Activated CD4-positive, alpha-beta T cell treated with anti-CD3 and anti-CD28 coated beads, Interleukin-2, amount 10 ng/mL, durations not matched to agents 7 days and 5 days (primary cell): ENCODE measurements around the gene EPHA10. TPM values are rescaled to one million over a fixed set of nuclear protein-coding genes. Genes with fewer than 3 reads are reported as not detected.
"Not testable (repeated sequence)": the region's sequence is repeated elsewhere in the genome, so short reads cannot be mapped to it uniquely, and the experiment has no call there.

ENCODE experiments used
- CTCF ChIA-PET: fragments of 350-600 bp; sonication (Branson Sonifier 250); formaldehyde crosslinking; loops from one replicate; lab custom pipeline; 2021; ENCODE audit warnings: antibody characterized with exemption; lab: Charles Lee
- POLR2A ChIA-PET: fragments of 350-600 bp; sonication (Branson Sonifier 250); formaldehyde crosslinking; loops from one replicate; lab custom pipeline; 2021; ENCODE audit warnings: antibody characterized with exemption; lab: Charles Lee
- DNase-seq: peaks from one replicate; pipeline ENCODE4 v3.0.0-alpha.2; 2020
- H3K27ac Mint-ChIP-seq: one replicate; pipeline ENCODE4 v1.8.0; 2021; ENCODE audit warnings: mild to moderate bottlenecking, moderate library complexity, mixed read lengths
- H3K27me3 Mint-ChIP-seq: one replicate; pipeline ENCODE4 v1.8.0; 2021; ENCODE audit warnings: mixed read lengths
- H3K36me3 Mint-ChIP-seq: one replicate; pipeline ENCODE4 v1.8.0; 2021; ENCODE audit warnings: low read depth, mixed read lengths
- H3K4me1 Mint-ChIP-seq: one replicate; pipeline ENCODE4 v1.8.0; 2021; ENCODE audit warnings: mixed read lengths
- H3K4me3 Mint-ChIP-seq: one replicate; pipeline ENCODE4 v1.8.0; 2021; ENCODE audit warnings: mild to moderate bottlenecking, moderate library complexity, mixed read lengths
- H3K9me3 Mint-ChIP-seq: one replicate; pipeline ENCODE4 v1.8.0; 2021; ENCODE audit warnings: mixed read lengths
- total RNA-seq, 2 experiments: library from RNA; stranded (reverse); gene quantifications; one replicate each; pipeline ENCODE4 v1.2.3, GENCODE V29; 2021

EPHA10 gene
- total RNA-seq, 2 experiments from 2014 or later, result not detected

- H3K27ac Mint-ChIP-seq, result no peak overlapping the region
- H3K36me3 Mint-ChIP-seq, result no peaks in the 10 kb centered on the region
- no peak overlapping the region for H3K4me3 Mint-ChIP-seq
- ChIA-PET CTCF (interaction anchor here (1.1 kb wide), 1 partner anchor 14 kb away, joined by 4 read pairs; no protein-coding TSS in a partner anchor), POLR2A (no interaction called here)
- H3K4me1 Mint-ChIP-seq, result no peaks in the 10 kb centered on the region
- no peak for DNase-seq
- H3K27me3 Mint-ChIP-seq, result peaks cover 30% of the 10 kb centered on the region
- peaks cover 6% of the 10 kb centered on the region for H3K9me3 Mint-ChIP-seq
Observed at GRCh38 chr1:37741130-37741529, 23.8 kb downstream of the EPHA10 start.

- DNase-seq, result no peak
- POLR2A ChIA-PET, result no interaction called here
- no peaks in the 10 kb centered on the region for H3K4me1 Mint-ChIP-seq
- H3K36me3 Mint-ChIP-seq, result no peaks in the 10 kb centered on the region
- H3K27ac Mint-ChIP-seq, result no peak overlapping the region
- no peak overlapping the region for H3K4me3 Mint-ChIP-seq
- H3K27me3 Mint-ChIP-seq, result peaks cover 41% of the 10 kb centered on the region
- peaks cover 6% of the 10 kb centered on the region for H3K9me3 Mint-ChIP-seq
- CTCF ChIA-PET, result no interaction called here
Observed at GRCh38 chr1:37739222-37739621, 25.7 kb downstream of the EPHA10 start.

- H3K9me3 Mint-ChIP-seq, DNase-seq, H3K27ac Mint-ChIP-seq, POLR2A ChIA-PET, H3K36me3 Mint-ChIP-seq, H3K4me1 Mint-ChIP-seq, CTCF ChIA-PET, H3K4me3 Mint-ChIP-seq: not testable (repeated sequence)
- peaks cover 43% of the 10 kb centered on the region for H3K27me3 Mint-ChIP-seq
Observed at GRCh38 chr1:37738619-37739018, 26.3 kb downstream of the EPHA10 start.

GRCh38 chr1:37737975-37738374 lies 26.9 kb downstream of the EPHA10 start:
- H3K9me3 Mint-ChIP-seq, DNase-seq, H3K27ac Mint-ChIP-seq, H3K4me1 Mint-ChIP-seq, POLR2A ChIA-PET, H3K36me3 Mint-ChIP-seq, H3K4me3 Mint-ChIP-seq: not testable (repeated sequence)
- CTCF ChIA-PET, result interaction anchor here (0.6 kb wide), 1 partner anchor 8 kb away, joined by 3 read pairs; no protein-coding TSS in a partner anchor
- peaks cover 44% of the 10 kb centered on the region for H3K27me3 Mint-ChIP-seq

DNA sequence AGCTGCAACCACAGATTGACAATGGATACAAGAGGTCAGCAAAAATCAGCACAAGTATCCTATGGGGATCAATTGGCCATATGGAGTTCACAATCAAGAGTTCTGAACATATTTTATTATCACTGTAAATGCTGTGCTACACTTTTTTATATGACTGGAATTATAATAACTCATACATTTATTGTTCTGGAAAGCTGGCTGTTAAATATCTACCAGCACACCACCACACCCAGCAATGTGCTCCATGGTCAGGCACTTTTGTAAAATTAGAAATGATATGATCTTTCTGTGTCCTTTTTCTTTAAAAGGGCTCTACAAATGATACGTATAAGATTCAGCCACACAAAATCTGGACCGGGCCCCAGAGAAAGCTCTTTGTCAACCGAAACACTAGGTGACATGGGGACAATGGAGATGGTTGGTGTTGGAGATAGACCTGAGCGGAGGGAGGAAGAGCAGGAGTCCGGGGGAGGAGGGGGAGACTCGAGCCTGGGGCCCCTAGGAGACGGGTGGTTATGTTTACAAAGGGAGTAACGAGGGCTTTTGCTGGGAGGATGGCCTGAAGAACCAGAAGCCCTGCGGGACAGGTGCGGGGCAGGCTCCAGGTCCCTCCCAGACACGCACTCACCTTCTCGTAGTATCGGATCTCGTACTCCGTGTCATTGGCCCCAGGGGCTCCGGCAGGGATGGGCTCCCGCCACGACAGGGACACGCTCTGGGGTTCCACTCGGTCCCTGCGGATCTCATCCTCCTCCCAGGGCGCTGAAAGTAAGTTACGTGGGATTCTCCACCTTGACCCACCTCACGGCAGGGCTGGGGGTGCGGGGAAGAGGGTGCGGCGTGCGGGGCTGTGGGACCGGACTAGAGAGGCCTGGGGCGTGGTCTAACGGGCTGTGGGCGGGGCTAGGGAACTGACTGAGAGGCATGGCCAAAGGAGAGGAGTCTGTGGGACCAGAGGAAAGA lies 30.0 kb downstream of the EPHA10 start:
- DNase-seq, result no peak
- Mint-ChIP-seq H3K27ac (no peak overlapping the region), H3K9me3 (peaks cover 6% of the 10 kb centered on the region), H3K27me3 (peaks cover 38% of the 10 kb centered on the region), H3K36me3 (no peaks in the 10 kb centered on the region), H3K4me3 (no peak overlapping the region), H3K4me1 (no peaks in the 10 kb centered on the region)
- CTCF ChIA-PET, result no interaction called here
- POLR2A ChIA-PET, result interaction anchor here (0.6 kb wide), 1 partner anchor 54 kb away, joined by 4 read pairs; no protein-coding TSS in a partner anchor

- no peaks in the 10 kb centered on the region for H3K36me3 Mint-ChIP-seq
- H3K4me1 Mint-ChIP-seq, result no peaks in the 10 kb centered on the region
- no peak for DNase-seq
- H3K27me3 Mint-ChIP-seq, result peaks cover 51% of the 10 kb centered on the region
- POLR2A ChIA-PET, result no interaction called here
- H3K27ac Mint-ChIP-seq, result no peak overlapping the region
- H3K4me3 Mint-ChIP-seq, result no peak overlapping the region
- peaks cover 1% of the 10 kb centered on the region for H3K9me3 Mint-ChIP-seq
- CTCF ChIA-PET, result no interaction called here
Observed at GRCh38 chr1:37732111-37732780, 32.7 kb downstream of the EPHA10 start.

DNA sequence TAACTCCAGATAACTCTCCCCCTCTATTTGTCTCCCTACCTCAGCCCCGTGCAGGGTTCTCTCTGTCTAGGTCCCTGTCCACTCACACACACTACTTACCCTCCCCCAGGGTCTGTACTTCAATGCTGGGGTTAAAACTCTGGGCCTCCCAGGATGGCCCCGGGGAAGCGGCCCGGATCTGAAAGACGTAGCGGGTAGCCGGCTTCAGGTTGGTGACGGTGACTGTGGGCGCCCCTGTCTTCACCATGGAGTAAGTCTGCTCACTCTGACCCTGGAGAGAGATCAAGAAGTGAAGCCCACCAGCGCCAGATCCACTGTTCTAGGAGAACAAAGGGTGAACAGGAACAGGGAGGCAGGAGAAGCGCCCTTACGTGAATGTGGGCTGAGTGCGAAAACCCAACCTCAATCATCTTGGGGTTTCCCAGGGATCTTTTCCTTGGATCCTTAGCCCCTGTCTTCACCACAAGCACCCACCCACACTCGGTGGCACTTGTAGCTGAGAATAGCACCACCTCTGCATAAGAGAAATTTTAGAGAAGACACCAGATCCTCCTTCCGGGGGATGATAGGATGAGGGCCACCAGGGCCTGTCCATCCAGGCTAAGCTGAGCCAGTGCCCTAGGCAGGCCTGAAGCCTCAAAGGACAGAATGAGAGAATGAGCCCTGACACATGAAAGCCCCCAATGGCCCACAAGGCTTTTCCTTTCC lies 33.5 kb downstream of the EPHA10 start:
- peaks cover 50% of the 10 kb centered on the region for H3K27me3 Mint-ChIP-seq
- H3K9me3 Mint-ChIP-seq, result no peaks in the 10 kb centered on the region
- POLR2A ChIA-PET, result no interaction called here
- no peak overlapping the region for H3K4me3 Mint-ChIP-seq
- no peak overlapping the region for H3K27ac Mint-ChIP-seq
- no peaks in the 10 kb centered on the region for H3K36me3 Mint-ChIP-seq
- no peaks in the 10 kb centered on the region for H3K4me1 Mint-ChIP-seq
- no peak for DNase-seq
- CTCF ChIA-PET, result no interaction called here

DNA sequence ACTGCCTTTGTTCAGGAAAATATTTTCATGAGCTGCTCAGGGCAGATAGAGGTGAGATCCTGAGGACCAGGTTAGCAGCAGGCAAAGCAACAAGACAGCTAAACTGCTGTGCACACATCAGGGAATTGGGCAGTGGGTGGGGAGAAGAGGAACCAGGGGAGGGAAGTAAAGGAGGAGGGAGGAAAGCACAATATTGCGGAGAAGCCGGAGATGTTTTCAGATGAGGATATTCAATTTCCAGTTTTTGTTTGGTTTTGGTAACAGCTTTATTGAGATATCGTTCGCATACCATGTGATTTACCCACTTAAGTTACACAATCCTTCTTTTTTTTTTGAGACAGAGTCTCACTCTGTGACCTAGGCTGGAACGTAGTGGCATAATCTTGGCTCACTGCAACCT lies 34.5 kb downstream of the EPHA10 start:
- POLR2A ChIA-PET, result no interaction called here
- Mint-ChIP-seq H3K4me1 (no peaks in the 10 kb centered on the region), H3K9me3 (no peaks in the 10 kb centered on the region), H3K27me3 (peaks cover 43% of the 10 kb centered on the region), H3K27ac (no peak overlapping the region), H3K4me3 (no peak overlapping the region), H3K36me3 (no peaks in the 10 kb centered on the region)
- CTCF ChIA-PET, result interaction anchor here (1.1 to 1.3 kb wide), 2 partner anchors 7 to 38 kb away, joined by 3 read pairs; partner anchors contain the start of gene CDCA8
- no peak for DNase-seq

- H3K27ac Mint-ChIP-seq, result no peak overlapping the region
- ChIA-PET CTCF (interaction anchor here (1.0 to 1.7 kb wide), 2 partner anchors 11 to 37 kb away, joined by 3 to 6 read pairs; partner anchors contain the start of gene EPHA10), POLR2A (no interaction called here)
- no peaks in the 10 kb centered on the region for H3K9me3 Mint-ChIP-seq
- DNase-seq, result no peak
- no peaks in the 10 kb centered on the region for H3K4me1 Mint-ChIP-seq
- no peak overlapping the region for H3K4me3 Mint-ChIP-seq
- H3K27me3 Mint-ChIP-seq, result peaks cover 30% of the 10 kb centered on the region
- no peaks in the 10 kb centered on the region for H3K36me3 Mint-ChIP-seq
Observed at GRCh38 chr1:37728416-37728815, 36.5 kb downstream of the EPHA10 start.

DNA sequence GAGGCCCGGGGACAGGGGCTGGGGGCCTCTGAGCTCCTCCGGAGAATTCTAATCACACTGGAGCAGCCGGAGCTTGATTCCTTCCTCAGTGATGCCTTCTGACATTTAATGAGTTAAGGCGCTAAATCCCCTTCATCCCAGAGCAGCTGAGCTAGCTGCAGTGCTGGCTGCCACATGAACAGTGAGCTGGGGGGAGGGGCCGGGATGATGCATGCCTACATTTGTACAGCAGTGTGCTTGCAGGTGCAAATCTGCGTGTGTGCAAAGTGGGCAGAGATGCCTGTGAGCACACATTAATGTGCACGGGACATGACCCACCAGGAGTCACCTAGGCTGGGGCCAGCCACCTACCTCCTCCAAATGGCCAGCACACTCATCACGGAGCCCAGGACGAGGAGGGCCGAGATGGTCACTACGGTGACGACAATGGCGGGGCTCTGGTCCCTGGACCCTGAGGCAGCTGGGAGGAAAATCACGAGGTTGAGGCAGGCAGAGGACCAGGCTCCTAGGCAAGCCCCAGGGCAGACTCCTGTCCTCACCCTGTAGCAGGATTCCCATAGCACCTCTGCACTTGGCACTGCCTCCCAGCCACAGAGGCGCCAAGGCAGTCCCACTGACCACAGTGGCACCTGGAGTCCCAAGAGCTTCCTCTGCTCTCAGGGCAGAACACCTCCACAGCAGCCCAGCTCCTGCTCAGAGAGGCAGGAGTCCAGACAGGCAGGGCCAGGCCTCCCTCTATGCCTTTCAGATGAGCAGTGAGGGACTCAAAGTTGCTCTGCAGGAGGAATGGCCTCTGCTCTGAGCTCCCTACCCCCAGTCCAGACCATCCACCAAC lies 38.0 kb downstream of the EPHA10 start:
- Mint-ChIP-seq H3K27me3 (peaks cover 26% of the 10 kb centered on the region), H3K36me3 (no peaks in the 10 kb centered on the region), H3K4me1 (no peaks in the 10 kb centered on the region), H3K4me3 (no peak overlapping the region), H3K27ac (no peak overlapping the region), H3K9me3 (no peaks in the 10 kb centered on the region)
- CTCF ChIA-PET, result interaction anchor here (1.7 kb wide), 1 partner anchor 10 kb away, joined by 6 read pairs; no protein-coding TSS in a partner anchor
- POLR2A ChIA-PET, result no interaction called here
- no peak for DNase-seq

DNA sequence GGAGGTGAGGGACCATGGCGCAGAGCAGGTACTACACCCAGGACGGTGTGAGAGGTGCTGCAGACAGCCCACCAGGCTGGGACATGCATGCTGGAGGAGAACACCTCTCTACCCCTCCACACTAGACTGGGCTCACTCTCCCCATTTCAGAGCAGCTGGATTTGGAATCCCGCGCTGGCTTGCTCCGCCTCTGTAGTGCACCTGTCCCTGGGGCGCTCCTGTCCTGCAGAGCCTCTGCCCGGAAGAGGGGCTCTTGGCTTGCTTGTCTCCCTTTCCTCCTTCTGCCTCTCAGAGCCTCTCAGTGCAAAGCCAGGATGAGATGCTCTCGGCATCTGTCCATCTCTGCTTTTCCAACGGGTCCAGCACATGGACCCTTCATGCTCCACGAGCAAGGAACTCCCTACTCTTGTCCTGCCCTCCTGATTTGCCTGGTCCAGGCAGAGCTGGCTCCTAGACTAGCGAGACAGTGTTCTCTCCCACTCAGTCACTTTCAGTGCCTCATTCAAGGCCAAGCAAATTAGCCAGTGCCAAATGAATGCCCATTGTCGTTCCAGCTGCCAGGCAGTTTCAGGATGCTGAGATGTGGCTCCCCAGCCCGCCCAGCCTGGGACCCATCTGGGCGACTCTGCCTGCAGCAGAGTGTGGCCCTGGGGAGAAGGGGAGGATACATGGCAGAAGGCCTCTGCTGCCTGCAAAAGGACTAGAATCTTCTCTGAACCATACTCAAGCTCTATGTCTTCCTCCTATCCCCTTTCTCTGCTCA lies 38.9 kb downstream of the EPHA10 start:
- Mint-ChIP-seq H3K36me3 (no peaks in the 10 kb centered on the region), H3K4me3 (no peak overlapping the region), H3K27me3 (peaks cover 26% of the 10 kb centered on the region), H3K27ac (no peak overlapping the region), H3K4me1 (no peaks in the 10 kb centered on the region), H3K9me3 (no peaks in the 10 kb centered on the region)
- ChIA-PET POLR2A (no interaction called here), CTCF (no interaction called here)
- no peak for DNase-seq
